ENCODE measurements around the gene PIP4K2C.
"Not testable (repeated sequence)": the region's sequence is repeated elsewhere in the genome, so short reads cannot be mapped to it uniquely, and the experiment has no call there.

Gene PIP4K2C

GRCh38 chr12:57560516-57560915, 30.5 kb upstream of the PIP4K2C start:
- DNase-seq: no peak

DNA sequence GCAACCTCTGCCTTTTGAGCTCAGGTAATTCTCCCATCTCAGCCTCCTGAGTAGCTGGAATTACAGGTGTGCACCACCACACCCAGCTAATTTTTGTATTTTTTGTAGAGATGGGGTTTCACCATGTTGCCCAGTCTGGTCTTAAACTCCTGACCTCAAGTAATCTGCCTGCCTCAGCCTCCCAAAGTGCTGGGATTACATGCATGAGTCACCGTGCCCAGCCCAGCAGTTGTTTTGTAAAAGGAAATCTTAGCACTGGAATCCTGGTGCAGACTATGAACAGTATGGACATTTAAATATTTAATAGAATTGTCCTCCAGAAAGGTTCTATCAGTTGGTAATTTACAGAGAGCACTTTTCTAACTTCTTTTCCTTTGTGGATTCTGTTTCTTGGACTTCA, 29.9 kb upstream of the PIP4K2C start:
- not testable (repeated sequence) for DNase-seq

- no peak for DNase-seq
Observed at GRCh38 chr12:57563358-57563757, 27.6 kb upstream of the PIP4K2C start.

- no peak for DNase-seq
Observed at GRCh38 chr12:57564178-57564740, 26.7 kb upstream of the PIP4K2C start.

GRCh38 chr12:57568838-57569237, 22.2 kb upstream of the PIP4K2C start:
- no peak for DNase-seq

GRCh38 chr12:57569858-57570257, 21.1 kb upstream of the PIP4K2C start:
- no peak for DNase-seq

- DNase-seq: not testable (repeated sequence)
Observed at GRCh38 chr12:57570438-57570837, 20.6 kb upstream of the PIP4K2C start.

- no peak for DNase-seq
Observed at GRCh38 chr12:57571926-57572762, 18.8 kb upstream of the PIP4K2C start.

DNA sequence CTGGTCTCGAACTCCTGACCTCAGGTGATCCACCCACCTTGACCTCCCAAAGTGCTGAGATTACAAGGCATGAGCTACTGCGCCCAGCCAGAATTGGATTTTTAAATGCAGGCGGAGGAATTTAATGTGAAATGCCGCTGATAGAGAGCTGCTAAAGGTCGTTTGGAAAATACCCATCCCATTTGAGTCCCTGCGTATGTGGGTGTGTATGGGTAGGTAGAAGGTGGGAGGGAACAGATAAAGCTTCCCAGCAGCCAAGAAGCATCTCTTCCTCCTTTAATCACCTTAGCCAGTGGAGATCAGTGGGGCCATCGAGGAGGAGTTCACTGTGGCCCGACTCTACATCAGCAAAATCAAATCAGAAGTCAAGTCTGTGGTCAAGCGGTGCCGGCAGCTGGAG, 16.2 kb upstream of the PIP4K2C start:
- no peak for DNase-seq

- DNase-seq: no peak
Observed at GRCh38 chr12:57575771-57576612, 15.0 kb upstream of the PIP4K2C start.

GRCh38 chr12:57576613-57577160, 14.3 kb upstream of the PIP4K2C start:
- no peak for DNase-seq

GRCh38 chr12:57577981-57578758, 12.8 kb upstream of the PIP4K2C start:
- no peak for DNase-seq

- DNase-seq: no peak
Observed at GRCh38 chr12:57579011-57579410, 12.0 kb upstream of the PIP4K2C start.

- no peak for DNase-seq
Observed at GRCh38 chr12:57579677-57580465, 11.1 kb upstream of the PIP4K2C start.

GRCh38 chr12:57580466-57580795, 10.6 kb upstream of the PIP4K2C start:
- no peak for DNase-seq

- no peak for DNase-seq
Observed at GRCh38 chr12:57581802-57582201, 9.2 kb upstream of the PIP4K2C start.

GRCh38 chr12:57582440-57582839, 8.6 kb upstream of the PIP4K2C start:
- no peak for DNase-seq

GRCh38 chr12:57583008-57583831, 7.8 kb upstream of the PIP4K2C start:
- DNase-seq: peak; percentile 71

DNA sequence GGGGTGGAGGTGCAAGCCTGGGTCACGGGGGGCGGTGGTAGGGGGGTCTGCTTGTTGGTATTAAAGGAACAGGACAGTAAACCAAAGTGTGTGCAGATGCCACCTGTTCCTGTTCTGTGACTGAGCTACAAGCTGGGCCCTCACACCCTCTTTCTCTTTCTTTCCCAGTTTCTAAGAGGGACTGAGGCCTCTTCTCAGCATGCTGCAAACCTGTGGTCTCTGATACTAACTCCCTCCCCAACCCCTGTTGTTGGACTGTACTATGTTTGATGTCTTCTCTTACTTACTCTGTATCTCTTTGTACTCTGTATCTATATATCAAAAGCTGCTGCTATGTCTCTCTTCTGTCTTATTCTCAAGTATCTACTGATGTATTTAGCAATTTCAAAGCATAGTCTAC, 6.9 kb upstream of the PIP4K2C start:
- DNase-seq: no peak

GRCh38 chr12:57584690-57585089, 6.3 kb upstream of the PIP4K2C start:
- DNase-seq: no peak

- no peak for DNase-seq
Observed at GRCh38 chr12:57585156-57585555, 5.8 kb upstream of the PIP4K2C start.

Measured in right forelimb (tissue), 1 donor.